ENCODE results near the gene TMED3. TPM values are rescaled to one million over a fixed set of nuclear protein-coding genes. Genes with fewer than 3 reads are reported as not detected.

TMED3 gene
- total and polyA plus RNA-seq, 9 donors, result 34.0 to 55.8 (median 41.4) TPM

- Histone ChIP-seq H3K27me3 (ENCODE audit: control insufficient read depth, insufficient read depth, low read length) (no peaks in the 10 kb centered on the region), H3K4me3 (ENCODE audit: low read length) (no peak overlapping the region), H3K27ac (ENCODE audit: low read length) (no peak overlapping the region), H3K4me1 (ENCODE audit: control insufficient read depth, insufficient read depth, low read length) (no peaks in the 10 kb centered on the region), H3K9me3 (replicated peaks; ENCODE audit: control insufficient read depth, low read depth, low read length) (no peaks in the 10 kb centered on the region), H3K36me3 (ENCODE audit: control insufficient read depth, insufficient read depth, low read length) (no peaks in the 10 kb centered on the region)
- DNase-seq, result no peak
- no CpG with 5 or more reads among the region's 1 CpG for WGBS (ENCODE audit: insufficient coverage)
These were observed 59.8 kb downstream of the TMED3 start for GRCh38 chr15:79370716-79371115.

GRCh38 chr15:79371591-79371990 lies 60.7 kb downstream of the TMED3 start:
- Histone ChIP-seq H3K27ac (ENCODE audit: low read length) (no peak overlapping the region), H3K4me1 (ENCODE audit: control insufficient read depth, insufficient read depth, low read length) (no peaks in the 10 kb centered on the region), H3K9me3 (replicated peaks; ENCODE audit: control insufficient read depth, low read depth, low read length) (no peaks in the 10 kb centered on the region), H3K4me3 (ENCODE audit: low read length) (no peak overlapping the region), H3K36me3 (ENCODE audit: control insufficient read depth, insufficient read depth, low read length) (no peaks in the 10 kb centered on the region), H3K27me3 (ENCODE audit: control insufficient read depth, insufficient read depth, low read length) (no peaks in the 10 kb centered on the region)
- no CpG with 5 or more reads among the region's 1 CpG for WGBS (ENCODE audit: insufficient coverage)
- no peak for DNase-seq

- Histone ChIP-seq H3K9me3 (replicated peaks; ENCODE audit: control insufficient read depth, low read depth, low read length) (no peaks in the 10 kb centered on the region), H3K36me3 (ENCODE audit: control insufficient read depth, insufficient read depth, low read length) (no peaks in the 10 kb centered on the region), H3K27me3 (ENCODE audit: control insufficient read depth, insufficient read depth, low read length) (no peaks in the 10 kb centered on the region), H3K4me1 (ENCODE audit: control insufficient read depth, insufficient read depth, low read length) (no peaks in the 10 kb centered on the region), H3K27ac (ENCODE audit: low read length) (no peak overlapping the region), H3K4me3 (ENCODE audit: low read length) (no peak overlapping the region)
- WGBS (ENCODE audit: insufficient coverage), result no CpG with 5 or more reads among the region's 2 CpGs
- DNase-seq, result no peak
These were observed 61.5 kb downstream of the TMED3 start for GRCh38 chr15:79372428-79372827.

Other genes with a start within 250 kb of the TMED3 start
- gene RASGRF1, start 220.3 kb upstream of the TMED3 start, total RNA-seq, result 0.13 TPM
- gene RASGRF1, start 220.3 kb upstream of the TMED3 start, polyA plus RNA-seq (ENCODE audit: insufficient read depth in 1 of 8, insufficient read length in 8 of 8, low replicate concordance in 1 of 8), result under 1 TPM; 0.08 to 0.93 (median 0.23) TPM
- under 0.01 TPM for gene ANKRD34C, start 28.4 kb upstream of the TMED3 start, total RNA-seq
- not detected for gene ANKRD34C, start 28.4 kb upstream of the TMED3 start, polyA plus RNA-seq (ENCODE audit: insufficient read depth in 1 of 8, insufficient read length in 8 of 8, low replicate concordance in 1 of 8)
- gene MINAR1, start 121.2 kb downstream of the TMED3 start, total RNA-seq, result 2.8 TPM
- gene MINAR1, start 121.2 kb downstream of the TMED3 start, polyA plus RNA-seq (ENCODE audit: insufficient read depth in 1 of 8, insufficient read length in 8 of 8, low replicate concordance in 1 of 8), result 1 to 10 TPM in 7 of 8 donors, under 1 TPM in 1; 0.97 to 2.1 (median 1.5) TPM

All from muscle of leg (tissue), 11 donors.